GM18526 (cell line): ENCODE measurements around the gene HOXC10.

Source experiments
- POLR2A ChIP-seq: IDR thresholded peaks from 3 replicates; pipeline ENCODE4 v1.6.1; 2011; ENCODE audit not compliant: insufficient read length; ENCODE audit errors: extremely low read depth

The HOXC10 gene

DNA sequence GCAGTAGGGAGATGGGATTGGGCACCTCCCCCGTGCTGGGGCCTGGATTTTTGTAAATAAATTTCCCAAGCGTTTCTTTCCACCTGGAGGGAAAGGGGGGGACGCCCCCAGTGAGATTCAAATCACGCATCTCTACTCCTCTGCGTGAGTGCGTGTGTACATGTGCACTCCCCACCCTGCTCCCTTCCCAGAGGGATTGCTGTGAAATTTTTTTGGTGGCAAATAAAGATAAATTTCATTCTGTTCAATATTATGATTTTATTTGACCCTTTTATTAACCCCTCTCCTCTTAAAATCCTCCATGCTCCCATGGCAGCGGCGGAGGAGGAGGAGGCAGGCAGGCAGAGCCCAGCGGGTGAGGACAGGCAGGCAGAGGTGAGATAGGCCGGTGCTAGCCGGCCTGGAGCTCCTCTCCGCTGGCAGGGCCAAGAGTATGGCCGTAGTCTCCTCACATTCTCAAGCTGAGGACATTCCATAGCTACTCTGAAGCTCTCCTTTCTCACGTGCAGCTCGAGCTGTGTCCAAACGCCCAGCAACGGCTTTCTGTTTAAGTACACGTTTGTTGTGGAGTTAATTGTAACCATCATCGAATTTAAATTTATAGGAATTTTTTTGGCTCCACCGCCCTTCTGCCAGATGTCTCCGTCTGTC, 8.6 kb upstream of the HOXC10 start:
- no peak for TF ChIP-seq POLR2A

DNA sequence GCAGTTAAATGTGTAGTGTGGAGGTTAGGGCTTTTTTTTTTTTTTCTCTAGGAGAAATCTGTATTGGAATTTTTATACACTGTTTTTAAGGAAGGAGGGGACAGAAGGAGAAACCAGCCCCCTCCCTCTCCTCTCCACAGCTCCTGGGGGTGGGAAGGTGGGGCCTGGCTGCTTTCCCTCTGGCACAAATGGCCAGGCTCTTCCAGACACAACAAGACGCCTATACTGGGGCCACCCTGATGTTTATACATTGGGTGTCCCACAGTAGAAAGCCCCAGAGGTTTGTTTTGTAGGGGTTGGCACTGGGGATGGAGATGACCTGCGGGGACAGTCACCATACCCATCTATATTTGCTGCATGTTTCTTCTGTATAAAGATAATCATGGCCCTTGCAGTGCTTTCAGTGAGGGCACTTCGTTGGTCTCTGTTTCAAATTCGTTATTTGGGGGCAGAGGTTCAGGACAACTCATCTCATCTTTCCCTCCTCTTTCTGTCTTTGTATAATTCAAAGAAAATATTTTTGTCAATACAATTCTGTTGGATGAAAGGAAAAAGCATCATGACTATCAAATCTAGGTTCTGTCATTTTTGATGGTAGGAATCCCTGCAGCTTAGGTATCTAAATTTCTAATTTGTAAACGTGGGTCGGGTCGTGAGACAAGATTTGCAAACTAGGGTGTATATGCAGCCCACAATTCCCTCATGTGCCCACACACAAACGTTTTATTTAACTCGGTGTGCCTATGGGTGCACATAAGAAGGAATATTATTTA, 7.9 kb upstream of the HOXC10 start:
- no peak for TF ChIP-seq POLR2A

GRCh38 chr12:53977596-53978445, 7.1 kb upstream of the HOXC10 start:
- TF ChIP-seq POLR2A: no peak

GRCh38 chr12:53978477-53979356, 6.2 kb upstream of the HOXC10 start:
- no peak for TF ChIP-seq POLR2A

- no peak for TF ChIP-seq POLR2A
Measured at GRCh38 chr12:53980104-53980801, 4.7 kb upstream of the HOXC10 start.

DNA sequence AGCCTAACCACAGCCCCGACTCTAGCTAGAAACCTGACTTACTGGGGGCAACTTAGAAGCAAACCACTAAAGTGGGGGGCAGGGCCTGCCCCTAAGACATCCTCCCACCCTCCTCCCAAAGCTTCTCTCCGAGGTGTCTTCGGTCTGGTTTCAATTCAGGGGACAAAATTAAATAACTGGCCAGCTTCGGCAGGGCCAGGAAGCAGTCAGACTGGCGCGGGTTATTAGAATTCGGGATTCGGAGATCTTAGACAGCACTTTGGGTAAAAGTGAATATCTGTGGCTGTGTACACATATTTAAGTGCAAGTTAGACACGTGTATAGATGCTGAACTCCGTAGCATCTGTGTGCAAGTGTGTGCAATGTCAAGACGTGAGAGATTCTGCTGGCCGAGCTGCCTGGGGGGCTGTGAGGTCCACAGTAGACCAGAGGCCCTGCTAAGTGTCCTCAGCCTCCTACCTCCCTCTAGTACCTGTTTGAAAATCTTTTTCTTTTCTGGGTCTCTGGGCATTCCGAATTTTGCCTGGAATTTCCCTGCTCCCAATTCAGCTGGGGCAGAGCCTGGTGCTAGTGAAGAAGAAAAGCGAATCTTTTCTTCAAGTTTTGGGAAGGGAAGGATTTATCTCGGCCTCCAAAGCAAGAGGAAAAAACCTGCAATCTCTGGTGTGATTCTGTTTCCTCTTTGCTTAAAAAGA, 4.0 kb upstream of the HOXC10 start:
- TF ChIP-seq POLR2A: no peak

DNA sequence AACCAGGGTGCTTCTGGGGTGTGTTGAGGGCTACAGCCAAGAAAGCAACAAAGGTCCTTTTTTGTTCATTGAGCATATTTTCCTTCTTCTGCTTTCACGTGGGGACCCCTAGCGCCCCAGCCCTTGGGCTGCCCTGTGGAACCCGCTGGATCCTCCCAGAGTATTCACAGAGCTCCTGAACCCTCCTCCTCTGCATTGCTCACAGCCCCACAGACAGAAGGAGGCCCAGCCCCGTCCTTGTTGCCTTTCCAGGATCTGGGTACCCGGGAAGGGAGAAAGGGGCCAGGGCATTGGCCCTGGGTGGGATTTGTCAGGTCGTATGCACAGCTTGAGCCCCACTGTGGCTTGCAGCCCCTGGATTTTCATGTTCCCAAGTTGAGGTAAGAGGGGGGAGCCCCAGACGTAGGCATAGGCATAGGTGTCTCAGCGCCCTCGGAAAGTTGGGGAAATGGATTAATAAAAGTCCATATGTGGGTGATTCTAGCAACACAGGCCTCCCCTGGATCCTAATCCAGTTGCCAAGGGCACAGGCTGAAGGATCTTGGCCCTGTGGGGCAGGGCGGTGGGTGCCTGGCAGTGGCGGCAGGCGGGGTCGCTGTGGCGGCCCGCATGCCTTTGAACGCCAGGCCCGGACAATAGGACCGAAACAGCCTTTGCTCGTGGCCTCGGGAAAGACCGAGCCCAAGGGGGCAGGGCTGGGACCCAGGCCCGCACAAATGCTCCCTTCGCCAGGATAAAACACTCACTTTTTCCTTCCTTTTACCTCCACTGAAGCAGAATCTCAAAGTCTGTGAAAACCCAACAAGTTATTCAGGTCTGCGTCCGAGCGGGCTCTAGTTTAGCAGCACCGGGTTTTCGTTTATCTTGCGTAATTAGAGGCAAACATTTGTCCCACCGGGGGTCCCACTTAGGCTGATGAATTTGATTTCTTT, 3.0 kb upstream of the HOXC10 start:
- no peak for TF ChIP-seq POLR2A

DNA sequence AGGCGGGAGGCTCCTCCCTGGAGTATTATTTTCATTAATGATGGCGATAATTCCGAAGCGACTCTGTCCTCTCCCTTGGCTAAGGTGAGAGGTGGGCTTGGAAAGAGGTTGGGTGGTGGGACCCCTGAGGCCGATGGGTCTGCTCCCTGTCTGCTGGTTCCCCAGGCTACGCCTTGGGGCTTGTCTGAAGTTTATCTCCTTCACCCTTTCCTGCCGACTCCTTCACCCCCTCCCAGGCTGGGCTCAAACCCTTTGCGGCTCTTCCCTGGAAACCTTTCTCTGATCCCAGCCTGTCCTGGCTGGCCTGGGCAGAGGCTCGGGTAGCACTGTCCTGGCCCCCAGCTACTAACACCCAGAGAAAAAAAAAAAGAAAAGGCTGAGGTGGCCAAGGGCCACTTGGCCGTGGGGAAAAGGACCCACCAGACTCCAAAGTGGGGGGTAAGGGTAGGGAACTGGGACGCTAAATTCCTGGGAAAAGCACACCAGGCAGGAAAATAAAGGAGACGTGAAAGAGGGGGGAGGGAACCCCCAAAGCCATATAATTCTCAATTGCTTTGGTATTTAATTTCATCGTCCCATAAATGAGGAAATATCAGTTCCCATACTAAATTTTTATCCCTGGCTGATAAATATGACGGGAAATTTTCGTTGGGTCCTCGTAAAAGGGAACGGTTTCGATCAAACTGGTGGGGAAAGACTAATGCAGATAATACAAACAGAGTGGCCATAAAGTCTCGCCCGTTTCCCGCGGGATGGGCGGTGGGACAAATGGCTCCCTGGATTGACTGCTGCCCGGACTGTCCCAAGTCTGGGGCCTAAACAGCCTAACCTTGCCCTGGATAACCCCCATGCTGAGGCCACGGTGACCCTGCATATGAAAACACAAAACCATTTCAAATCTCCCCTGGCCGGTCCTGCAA, 2.0 kb upstream of the HOXC10 start:
- TF ChIP-seq POLR2A: no peak

GRCh38 chr12:53983568-53983949, 1.4 kb upstream of the HOXC10 start:
- no peak for TF ChIP-seq POLR2A

- TF ChIP-seq POLR2A: no peak
Measured at GRCh38 chr12:53983950-53984572, 885 bp upstream of the HOXC10 start.

DNA sequence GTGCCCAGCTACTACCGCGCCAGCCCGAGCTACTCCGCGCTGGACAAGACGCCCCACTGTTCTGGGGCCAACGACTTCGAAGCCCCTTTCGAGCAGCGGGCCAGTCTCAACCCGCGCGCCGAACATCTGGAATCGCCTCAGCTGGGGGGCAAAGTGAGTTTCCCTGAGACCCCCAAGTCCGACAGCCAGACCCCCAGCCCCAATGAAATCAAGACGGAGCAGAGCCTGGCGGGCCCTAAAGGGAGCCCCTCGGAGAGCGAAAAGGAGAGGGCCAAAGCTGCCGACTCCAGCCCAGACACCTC, 697 bp downstream of the HOXC10 start:
- TF ChIP-seq POLR2A: no peak
